Natural killer cell treated with Interleukin-12 subunit alpha and Interleukin-12 subunit beta and Interleukin-15 and Interleukin-18, amount 100 ng/mL, for 72 hours (primary cell): ENCODE measurements around the gene MXI1. TPM values are rescaled to one million over a fixed set of nuclear protein-coding genes. Genes with fewer than 3 reads are reported as not detected.
"Not testable (repeated sequence)": the region's sequence is repeated elsewhere in the genome, so short reads cannot be mapped to it uniquely, and the experiment has no call there.

ENCODE experiments used
- ATAC-seq, 2 donors: fragments of 150-1000 bp; cut with Tn5 transposase in 1 of 2; sonication (Bioruptor Pico), chemical (Tn5 transposase) in 1 of 2; 2 replicates each; pipeline ENCODE4 v1.10.0; 2021
- DNase-seq: peaks from one replicate; pipeline ENCODE4 v3.0.0; 2022; ENCODE audit warnings: low spot score
- H3K27ac Mint-ChIP-seq, 2 donors: 1 replicate in 1 of 2; 2 replicates in 1 of 2; pipeline ENCODE4 v1.8.0; 2022; ENCODE audit warnings: mixed read lengths in 2 of 2, mild to moderate bottlenecking in 1 of 2, moderate library complexity in 1 of 2
- H3K27me3 Mint-ChIP-seq, 2 donors: 1 replicate in 1 of 2; 2 replicates in 1 of 2; pipeline ENCODE4 v1.8.0; 2022; ENCODE audit warnings: mixed read lengths in 2 of 2
- H3K36me3 Mint-ChIP-seq: one replicate; pipeline ENCODE4 v1.8.0; 2022; ENCODE audit warnings: mixed read lengths
- H3K4me1 Mint-ChIP-seq, 2 donors: 1 replicate in 1 of 2; 2 replicates in 1 of 2; pipeline ENCODE4 v1.8.0; 2022; ENCODE audit warnings: low read depth in 2 of 2, mixed read lengths in 2 of 2, mild to moderate bottlenecking in 1 of 2
- H3K4me3 Mint-ChIP-seq: one replicate; pipeline ENCODE4 v1.8.0; 2022; ENCODE audit warnings: mixed read lengths
- H3K9me3 Mint-ChIP-seq: 2 replicates; pipeline ENCODE4 v1.8.0; 2022; ENCODE audit warnings: mixed read lengths
- total RNA-seq, 2 donors: library from RNA; stranded (reverse); gene quantifications; one replicate each; pipeline ENCODE4 v1.2.3, GENCODE V29; 2022

Gene MXI1
- total RNA-seq, 2 donors from 2014 or later, result 6.4 to 7.3 TPM

GRCh38 chr10:110324201-110324804 is 116.9 kb downstream of the MXI1 start:
- Mint-ChIP-seq H3K9me3 (no peaks in the 10 kb centered on the region), H3K27me3 (peaks cover 0 to 7% of the 10 kb centered on the region in 2 donors), H3K4me3 (peak overlapping the region; percentile 62), H3K27ac (peak overlapping the region; percentile 45 to 72), H3K4me1 (peaks cover 30 to 39% of the 10 kb centered on the region in 2 donors), H3K36me3 (peaks cover 6% of the 10 kb centered on the region)
- ATAC-seq (peak; percentile 62 to 67), DNase-seq (no peak)

GRCh38 chr10:110324805-110325280 is 117.4 kb downstream of the MXI1 start:
- ATAC-seq (peak; percentile 39 to 40), DNase-seq (no peak)
- Mint-ChIP-seq H3K4me1 (peaks cover 30 to 39% of the 10 kb centered on the region in 2 donors), H3K36me3 (peaks cover 11% of the 10 kb centered on the region), H3K4me3 (peak overlapping the region; percentile 62), H3K9me3 (no peaks in the 10 kb centered on the region), H3K27ac (peak overlapping the region; percentile 45 to 72), H3K27me3 (peaks cover 0 to 7% of the 10 kb centered on the region in 2 donors)

DNA sequence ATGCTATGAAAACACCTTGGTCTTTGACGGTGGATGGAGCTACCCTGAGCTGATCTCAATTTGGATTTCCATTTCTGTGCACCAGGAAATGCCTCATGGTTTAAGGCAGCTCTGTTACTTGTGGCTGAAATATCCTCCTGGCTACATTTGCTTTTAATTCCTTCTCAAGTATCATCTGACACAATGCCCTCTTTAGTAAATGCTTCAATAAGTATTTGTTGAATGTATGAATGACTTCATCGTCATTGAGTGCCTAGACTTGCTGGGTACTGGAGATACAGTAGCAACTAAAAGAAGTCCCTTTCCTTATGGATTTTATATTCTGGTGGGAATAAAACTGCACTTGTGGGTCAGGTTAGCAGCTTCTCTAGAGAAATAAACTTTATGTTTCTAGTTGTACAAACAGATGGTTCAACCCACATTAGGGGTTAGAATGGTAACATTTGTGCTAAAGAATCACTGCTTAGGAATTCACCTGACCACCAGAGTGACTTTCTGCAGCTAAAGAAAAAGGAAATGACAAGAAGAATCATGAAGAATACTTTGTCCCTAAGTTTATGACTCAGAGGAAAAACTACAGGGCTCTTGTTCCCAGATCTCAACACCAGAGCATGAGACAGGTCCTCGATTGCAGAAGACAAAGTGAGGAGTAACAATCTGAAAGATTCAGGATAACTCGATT is 119.1 kb downstream of the MXI1 start:
- peaks cover 0 to 7% of the 10 kb centered on the region in 2 donors for H3K27me3 Mint-ChIP-seq
- peaks cover 3% of the 10 kb centered on the region for H3K9me3 Mint-ChIP-seq
- DNase-seq (no peak), ATAC-seq (no peak)
- H3K27ac Mint-ChIP-seq, result peak overlapping the region; percentile 1 to 84
- peaks cover 24% of the 10 kb centered on the region for H3K36me3 Mint-ChIP-seq
- peaks cover 30 to 39% of the 10 kb centered on the region in 2 donors for H3K4me1 Mint-ChIP-seq
- peak overlapping the region; percentile 18 for H3K4me3 Mint-ChIP-seq

- H3K4me1 Mint-ChIP-seq, result peaks cover 30 to 36% of the 10 kb centered on the region in 2 donors
- peaks cover 3% of the 10 kb centered on the region for H3K9me3 Mint-ChIP-seq
- ATAC-seq (no peak), DNase-seq (no peak)
- peak overlapping the region in 1 of 2 donors; percentile 84 for H3K27ac Mint-ChIP-seq
- peaks cover 0 to 4% of the 10 kb centered on the region in 2 donors for H3K27me3 Mint-ChIP-seq
- H3K36me3 Mint-ChIP-seq, result peaks cover 20% of the 10 kb centered on the region
- no peak overlapping the region for H3K4me3 Mint-ChIP-seq
Measured at GRCh38 chr10:110327262-110327914, 120.0 kb downstream of the MXI1 start.

DNA sequence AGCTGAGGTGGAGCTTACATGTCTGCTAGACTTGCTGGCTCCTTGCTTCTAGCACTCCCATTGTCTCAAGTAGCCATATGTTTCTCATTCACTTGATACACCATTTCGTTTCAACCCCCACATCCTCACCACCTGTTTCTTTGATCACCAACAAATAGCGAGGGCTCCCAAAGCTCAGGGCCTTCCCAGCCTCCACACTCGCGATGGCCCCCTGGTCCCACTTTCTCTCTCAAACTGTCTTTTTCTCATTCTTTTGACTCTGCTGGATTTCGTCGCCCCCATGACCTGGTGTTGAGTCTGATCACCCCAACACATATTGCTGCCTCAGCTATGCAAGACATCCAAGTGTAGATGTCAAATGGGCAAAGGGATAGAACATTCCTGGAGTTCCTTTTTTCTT is 123.3 kb downstream of the MXI1 start:
- Mint-ChIP-seq H3K4me3 (no peak overlapping the region), H3K36me3 (peaks cover 19% of the 10 kb centered on the region), H3K27ac (no peak overlapping the region), H3K9me3 (peaks cover 3% of the 10 kb centered on the region), H3K27me3 (no peaks in the 10 kb centered on the region), H3K4me1 (peaks cover 23 to 29% of the 10 kb centered on the region in 2 donors)
- no peak for ATAC-seq
- DNase-seq, result no peak

- H3K36me3 Mint-ChIP-seq, result peaks cover 19% of the 10 kb centered on the region
- H3K27me3 Mint-ChIP-seq, ATAC-seq, H3K4me3 Mint-ChIP-seq, H3K27ac Mint-ChIP-seq, H3K9me3 Mint-ChIP-seq, DNase-seq: not testable (repeated sequence)
- peaks cover 25 to 33% of the 10 kb centered on the region in 2 donors for H3K4me1 Mint-ChIP-seq
Measured at GRCh38 chr10:110331226-110331795, 123.9 kb downstream of the MXI1 start.

DNA sequence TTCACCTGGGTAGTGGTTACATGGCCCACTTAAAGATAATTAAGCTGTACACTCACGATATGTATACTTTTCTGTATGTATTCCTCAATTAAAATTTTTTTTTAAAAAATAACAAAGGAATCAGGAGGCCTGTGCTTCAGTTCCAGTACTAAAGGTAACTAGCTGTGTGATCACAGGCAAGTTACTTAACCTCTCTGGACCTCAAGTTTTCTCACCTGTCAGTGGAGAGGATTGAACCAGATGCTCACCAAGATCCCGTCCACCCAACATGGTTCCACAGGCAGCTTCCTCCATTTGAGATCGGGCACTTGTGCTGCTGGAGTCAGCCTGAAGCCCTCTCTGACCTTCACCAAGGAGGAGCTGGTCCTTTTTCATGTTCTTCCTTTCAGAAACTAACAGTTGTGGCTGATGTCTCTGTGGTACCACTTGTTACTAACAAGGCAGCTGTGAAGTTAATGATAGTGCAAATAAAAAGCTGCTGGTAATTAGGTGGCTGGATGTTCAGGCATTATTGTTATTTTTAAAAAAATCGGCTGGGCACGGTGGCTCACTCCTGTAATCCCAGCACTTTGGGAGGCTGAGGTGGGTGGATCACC is 126.8 kb downstream of the MXI1 start:
- no peak for DNase-seq
- peaks cover 19% of the 10 kb centered on the region for H3K36me3 Mint-ChIP-seq
- H3K27me3 Mint-ChIP-seq, result peaks cover 0 to 2% of the 10 kb centered on the region in 2 donors
- peak overlapping the region; percentile 64 to 80 for H3K27ac Mint-ChIP-seq
- peaks cover 18 to 28% of the 10 kb centered on the region in 2 donors for H3K4me1 Mint-ChIP-seq
- peak overlapping the region; percentile 59 for H3K4me3 Mint-ChIP-seq
- H3K9me3 Mint-ChIP-seq, result peaks cover 3% of the 10 kb centered on the region
- peak in 1 of 2 donors; percentile 43 for ATAC-seq

- ATAC-seq, result peak; percentile 83 to 88
Measured at GRCh38 chr10:110335314-110336064, 128.1 kb downstream of the MXI1 start.

GRCh38 chr10:110336111-110336721 is 128.8 kb downstream of the MXI1 start:
- Mint-ChIP-seq H3K36me3 (no peaks in the 10 kb centered on the region), H3K4me3 (peak overlapping the region; percentile 61), H3K27ac (peak overlapping the region; percentile 74 to 80), H3K4me1 (peaks cover 21 to 31% of the 10 kb centered on the region in 2 donors), H3K9me3 (no peaks in the 10 kb centered on the region), H3K27me3 (peaks cover 0 to 4% of the 10 kb centered on the region in 2 donors)
- DNase-seq (no peak), ATAC-seq (no peak)

More at GRCh38 chr10:110335314-110336064, 128.1 kb downstream of the MXI1 start:
- peaks cover 6% of the 10 kb centered on the region for H3K36me3 Mint-ChIP-seq
- no peak for DNase-seq
- H3K4me3 Mint-ChIP-seq, result peak overlapping the region; percentile 61
- H3K27me3 Mint-ChIP-seq, result peaks cover 0 to 4% of the 10 kb centered on the region in 2 donors
- peaks cover 3% of the 10 kb centered on the region for H3K9me3 Mint-ChIP-seq
- peak overlapping the region; percentile 74 to 80 for H3K27ac Mint-ChIP-seq
- H3K4me1 Mint-ChIP-seq, result peaks cover 21 to 31% of the 10 kb centered on the region in 2 donors

Other genes with a start within 250 kb of the MXI1 start
- 10 to 100 TPM; 44.0 to 81.5 TPM for gene ADD3, start 199.6 kb upstream of the MXI1 start, total RNA-seq
- 10 to 100 TPM; 39.7 to 41.8 TPM for gene SMNDC1, start 97.3 kb downstream of the MXI1 start, total RNA-seq